ENCODE results near the gene ZNF668. TPM values are rescaled to one million over a fixed set of nuclear protein-coding genes. Genes with fewer than 3 reads are reported as not detected.

The ZNF668 gene
- total RNA-seq, 6 experiments from 2014 or later = 2.0 to 4.6 (median 3.5) TPM

- Histone ChIP-seq H3K27me3 (no peaks in the 10 kb centered on the region), H3K4me1 (peaks cover 0 to 9% (median 0%) of the 10 kb centered on the region in 4 donors), H3K36me3 (peaks cover 0 to 65% (median 29%) of the 10 kb centered on the region in 4 donors), H3K4me3 (no peak overlapping the region), H3K27ac (no peak overlapping the region), H3K9me3 (no peaks in the 10 kb centered on the region)
- WGBS (ENCODE audit: insufficient coverage, low coverage, low lambda C conversion rate, missing lambda C conversion rate) = no CpG with 5 or more reads among the region's 8 CpGs
- DNase-seq (no peak), ATAC-seq (no peak)
- intact Hi-C loops (cut with DNase I) = loop anchor here in 1 of 2 donors (10.0 kb wide), 1 partner anchor 104 kb away; the partner anchor contains the start of gene HSD3B7
- no peak for TF ChIP-seq POLR2A (IDR thresholded peaks at IDR 0.05)
- TF ChIP-seq, protein P1, sequence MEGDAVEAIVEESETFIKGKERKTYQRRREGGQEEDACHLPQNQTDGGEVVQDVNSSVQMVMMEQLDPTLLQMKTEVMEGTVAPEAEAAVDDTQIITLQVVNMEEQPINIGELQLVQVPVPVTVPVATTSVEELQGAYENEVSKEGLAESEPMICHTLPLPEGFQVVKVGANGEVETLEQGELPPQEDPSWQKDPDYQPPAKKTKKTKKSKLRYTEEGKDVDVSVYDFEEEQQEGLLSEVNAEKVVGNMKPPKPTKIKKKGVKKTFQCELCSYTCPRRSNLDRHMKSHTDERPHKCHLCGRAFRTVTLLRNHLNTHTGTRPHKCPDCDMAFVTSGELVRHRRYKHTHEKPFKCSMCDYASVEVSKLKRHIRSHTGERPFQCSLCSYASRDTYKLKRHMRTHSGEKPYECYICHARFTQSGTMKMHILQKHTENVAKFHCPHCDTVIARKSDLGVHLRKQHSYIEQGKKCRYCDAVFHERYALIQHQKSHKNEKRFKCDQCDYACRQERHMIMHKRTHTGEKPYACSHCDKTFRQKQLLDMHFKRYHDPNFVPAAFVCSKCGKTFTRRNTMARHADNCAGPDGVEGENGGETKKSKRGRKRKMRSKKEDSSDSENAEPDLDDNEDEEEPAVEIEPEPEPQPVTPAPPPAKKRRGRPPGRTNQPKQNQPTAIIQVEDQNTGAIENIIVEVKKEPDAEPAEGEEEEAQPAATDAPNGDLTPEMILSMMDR (IDR thresholded peaks at IDR 0.05) = no peak
Observed at GRCh38 chr16:31089199-31089598, 15.2 kb upstream of the ZNF668 start.

GRCh38 chr16:31088459-31089183 is 14.6 kb upstream of the ZNF668 start, which contains the start of gene PRSS53:
TSS of gene PRSS53 (minus strand) at chr16:31088943. CDS start at chr16:31088809, 134 bp downstream.
- DNase-seq (no peak), ATAC-seq (no peak)
- TF ChIP-seq, protein P1 (IDR thresholded peaks at IDR 0.05) = no peak
- no peak for TF ChIP-seq POLR2A (IDR thresholded peaks at IDR 0.05)
- Histone ChIP-seq H3K27ac (no peak within 1 kb of the TSS), H3K4me3 (no peak within 1 kb of the TSS), H3K36me3 (peaks cover 0 to 70% (median 31%) of the 10 kb centered on the region in 4 donors), H3K4me1 (peaks cover 0 to 9% (median 0%) of the 10 kb centered on the region in 4 donors), H3K27me3 (no peaks in the 10 kb centered on the region), H3K9me3 (no peaks in the 10 kb centered on the region)
- WGBS (ENCODE audit: insufficient coverage, low coverage, low lambda C conversion rate, missing lambda C conversion rate) = 54% methylated on average over 3 of the region's 15 CpGs
- intact Hi-C loops (cut with DNase I) = loop anchor here in 1 of 2 donors (10.0 kb wide), 1 partner anchor 104 kb away; the partner anchor contains the start of gene HSD3B7

DNA sequence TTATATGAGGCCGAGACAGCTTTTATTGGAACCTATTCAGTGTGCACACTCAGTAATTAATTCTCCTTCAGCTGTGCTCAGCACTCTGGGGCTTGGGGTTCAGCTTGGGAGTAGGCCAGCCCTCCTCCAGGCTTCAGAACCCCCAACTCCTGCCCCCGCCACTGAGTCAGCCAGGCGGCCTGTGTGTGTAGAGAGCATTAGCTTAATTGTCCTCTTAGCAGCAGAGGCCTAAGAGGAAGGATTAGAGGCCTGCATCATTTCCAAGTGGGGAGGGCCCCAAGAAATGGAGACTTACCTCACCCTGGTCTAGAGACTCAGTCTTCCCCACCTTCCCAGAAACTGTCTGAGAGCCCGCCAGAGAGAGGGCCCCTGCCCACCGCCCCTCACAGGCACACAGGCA is 13.9 kb upstream of the ZNF668 start:
- WGBS (ENCODE audit: insufficient coverage, low coverage, low lambda C conversion rate, missing lambda C conversion rate) = 80% methylated on average over 1 of the region's 5 CpGs
- ATAC-seq (no peak), DNase-seq (no peak)
- intact Hi-C loops (cut with DNase I) = loop anchor here in 1 of 2 donors (10.0 kb wide), 1 partner anchor 103 kb away; the partner anchor contains the start of gene HSD3B7
- Histone ChIP-seq H3K9me3 (no peaks in the 10 kb centered on the region), H3K27ac (no peak overlapping the region), H3K4me3 (no peak overlapping the region), H3K36me3 (peaks cover 0 to 70% (median 33%) of the 10 kb centered on the region in 4 donors), H3K4me1 (peaks cover 0 to 5% (median 0%) of the 10 kb centered on the region in 4 donors), H3K27me3 (no peaks in the 10 kb centered on the region)
- TF ChIP-seq, protein P1 (IDR thresholded peaks at IDR 0.05) = no peak
- no peak for TF ChIP-seq POLR2A (IDR thresholded peaks at IDR 0.05)

GRCh38 chr16:31087481-31087880 is 13.4 kb upstream of the ZNF668 start:
- Histone ChIP-seq H3K4me1 (peaks cover 0 to under 1% (median 0%) of the 10 kb centered on the region in 4 donors), H3K4me3 (no peak overlapping the region), H3K9me3 (no peaks in the 10 kb centered on the region), H3K36me3 (peaks cover 0 to 69% (median 33%) of the 10 kb centered on the region in 4 donors), H3K27me3 (no peaks in the 10 kb centered on the region), H3K27ac (no peak overlapping the region)
- DNase-seq = no peak
- ATAC-seq = no peak
- TF ChIP-seq POLR2A (IDR thresholded peaks at IDR 0.05) = no peak
- TF ChIP-seq, protein P1 (IDR thresholded peaks at IDR 0.05) = no peak
- WGBS (ENCODE audit: insufficient coverage, low coverage, low lambda C conversion rate, missing lambda C conversion rate) = 57% methylated on average over 1 of the region's 8 CpGs
- intact Hi-C loops (cut with DNase I) = loop anchor here in 1 of 2 donors (10.0 kb wide), 1 partner anchor 103 kb away; the partner anchor contains the start of gene HSD3B7
